Stimulated activated CD8-positive, alpha-beta memory T cell treated with anti-CD3 and anti-CD28 coated beads, Interleukin-12 subunit alpha, Interleukin-12 subunit beta, amount 100 ng/mL, for 24 hours (primary cell): ENCODE results near the gene MMP21.

Experiments
- DNase-seq: peaks from one replicate; pipeline ENCODE4 v3.0.0-alpha.2; 2020; ENCODE audit errors: extremely low read depth

MMP21 gene, protein sequence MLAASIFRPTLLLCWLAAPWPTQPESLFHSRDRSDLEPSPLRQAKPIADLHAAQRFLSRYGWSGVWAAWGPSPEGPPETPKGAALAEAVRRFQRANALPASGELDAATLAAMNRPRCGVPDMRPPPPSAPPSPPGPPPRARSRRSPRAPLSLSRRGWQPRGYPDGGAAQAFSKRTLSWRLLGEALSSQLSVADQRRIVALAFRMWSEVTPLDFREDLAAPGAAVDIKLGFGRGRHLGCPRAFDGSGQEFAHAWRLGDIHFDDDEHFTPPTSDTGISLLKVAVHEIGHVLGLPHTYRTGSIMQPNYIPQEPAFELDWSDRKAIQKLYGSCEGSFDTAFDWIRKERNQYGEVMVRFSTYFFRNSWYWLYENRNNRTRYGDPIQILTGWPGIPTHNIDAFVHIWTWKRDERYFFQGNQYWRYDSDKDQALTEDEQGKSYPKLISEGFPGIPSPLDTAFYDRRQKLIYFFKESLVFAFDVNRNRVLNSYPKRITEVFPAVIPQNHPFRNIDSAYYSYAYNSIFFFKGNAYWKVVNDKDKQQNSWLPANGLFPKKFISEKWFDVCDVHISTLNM

DNA sequence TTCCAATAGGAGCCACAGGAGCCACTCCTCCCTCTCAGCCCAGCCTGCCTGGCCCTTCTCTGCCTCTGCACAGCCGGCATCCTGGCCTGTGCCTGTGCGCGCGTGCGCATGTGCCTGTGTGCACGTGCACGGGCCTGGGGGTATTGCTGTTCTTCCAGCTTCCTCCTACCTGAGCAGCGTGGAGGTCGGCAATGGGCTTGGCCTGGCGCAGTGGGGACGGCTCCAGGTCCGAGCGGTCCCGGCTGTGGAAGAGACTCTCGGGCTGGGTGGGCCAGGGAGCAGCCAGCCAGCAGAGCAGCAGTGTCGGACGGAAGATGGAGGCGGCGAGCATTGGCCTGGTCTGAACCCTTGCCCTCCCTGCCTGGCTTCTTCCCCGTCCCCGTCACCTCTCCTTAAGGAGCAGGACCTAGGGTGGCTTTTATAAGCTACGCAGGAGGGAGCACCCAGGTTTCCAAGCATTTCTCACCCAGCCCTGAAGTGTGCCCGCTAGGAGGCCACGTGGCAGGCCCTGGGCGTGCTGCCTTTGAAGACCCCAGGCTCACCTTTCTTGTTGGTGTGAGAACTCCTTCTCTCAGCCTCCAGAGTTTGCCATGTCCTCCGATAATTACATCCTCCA lies at the start of gene MMP21:
Gene MMP21, minus strand, starts transcription at position 331 of the 616 bp plus-strand sequence. Its CDS starts 0 bp downstream, at position 331.
- DNase-seq = no peak

DNA sequence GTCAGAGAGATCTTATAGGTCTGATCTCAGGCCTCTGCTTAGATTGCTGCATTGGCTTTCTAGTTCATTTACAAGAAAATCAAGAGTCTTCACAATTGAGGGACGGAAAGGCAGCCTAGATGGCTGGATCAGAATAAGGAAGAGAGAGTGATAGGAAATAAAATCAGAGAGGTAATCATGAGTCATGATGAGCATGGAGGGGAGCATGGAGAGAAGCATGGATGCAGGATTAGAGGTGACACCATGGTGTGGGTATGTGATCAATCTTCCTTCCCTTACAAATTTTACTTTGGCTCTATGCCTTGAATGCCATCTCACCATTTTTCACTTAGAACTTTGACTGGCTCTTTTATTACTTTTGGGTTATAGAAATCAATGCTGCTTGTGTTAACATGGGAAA lies 49.1 kb upstream of the MMP21 start:
- DNase-seq = no peak

DNA sequence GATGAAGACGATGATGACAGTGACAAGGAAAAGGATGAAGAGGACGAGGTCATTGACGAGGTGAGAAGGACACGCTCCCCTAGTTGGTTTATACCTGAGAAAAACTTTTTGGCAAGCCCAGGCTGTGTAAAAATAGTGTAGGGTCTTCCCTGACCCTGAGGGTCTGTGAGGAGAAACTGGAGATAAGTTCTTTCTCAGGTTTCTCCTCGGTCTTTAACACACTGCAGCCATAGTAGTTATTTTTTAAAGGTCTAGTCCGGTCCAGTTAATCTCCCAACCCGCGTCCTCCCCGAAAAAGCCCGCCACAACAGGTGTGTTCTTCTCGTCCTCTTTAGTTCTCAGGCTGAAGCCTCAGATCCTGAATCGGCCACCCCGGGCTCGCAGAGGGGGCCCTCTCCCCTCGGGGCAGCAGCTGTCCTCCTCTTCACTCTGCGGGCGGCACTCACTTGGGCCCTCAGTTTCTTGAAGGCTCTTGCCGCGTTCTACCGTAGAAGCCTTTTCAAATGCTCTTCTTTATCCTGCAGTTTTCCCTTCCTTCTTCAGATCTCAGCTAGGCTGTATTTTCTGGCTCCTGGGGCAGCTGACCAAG lies 48.1 kb upstream of the MMP21 start:
- no peak for DNase-seq

DNA sequence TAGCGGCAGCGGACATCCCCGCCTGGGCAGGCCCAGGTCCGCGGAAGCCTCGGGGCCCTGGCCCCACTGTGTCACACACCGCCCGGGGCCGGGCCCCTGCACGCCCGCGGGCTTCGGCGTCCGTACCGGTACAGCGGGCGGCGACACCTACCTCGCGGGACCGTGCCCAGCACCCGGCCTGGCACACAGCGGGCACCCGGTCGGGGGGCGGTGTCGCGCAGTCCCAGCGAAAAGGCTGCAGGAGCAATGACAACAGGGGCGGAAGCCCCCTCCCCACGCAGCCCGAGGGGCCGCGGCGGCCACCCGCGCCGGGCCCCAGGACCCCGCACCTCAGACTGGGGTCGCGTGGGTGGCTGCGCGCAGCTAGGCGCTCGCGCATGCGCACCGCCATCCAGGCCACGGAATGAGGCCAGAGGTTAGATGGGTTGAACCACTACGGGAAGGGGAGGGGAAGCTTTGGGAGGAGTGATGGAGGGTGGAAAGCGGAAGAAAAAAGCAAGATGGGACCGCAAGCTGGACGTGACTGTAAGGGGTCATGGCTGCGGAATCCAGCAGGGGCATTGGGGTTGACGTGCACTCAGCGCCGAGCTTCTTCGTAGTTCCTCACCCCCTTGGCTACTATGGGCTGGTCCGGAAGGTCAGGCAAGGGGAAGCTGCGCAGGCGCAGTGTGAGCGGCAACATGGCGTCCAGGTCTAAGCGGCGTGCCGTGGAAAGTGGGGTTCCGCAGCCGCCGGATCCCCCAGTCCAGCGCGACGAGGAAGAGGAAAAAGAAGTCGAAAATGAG lies 47.4 kb upstream of the MMP21 start, which contains the start of the genes BCCIP and UROS:
Gene BCCIP, plus strand, starts transcription at position 669 of the 785 bp plus-strand sequence. Its CDS starts 12 bp downstream, at position 681.
Gene UROS, minus strand, starts transcription at position 381 of the 785 bp plus-strand sequence. CDS start 6,759 bp downstream, outside the sequence.
- peak; percentile 76 for DNase-seq

DNA sequence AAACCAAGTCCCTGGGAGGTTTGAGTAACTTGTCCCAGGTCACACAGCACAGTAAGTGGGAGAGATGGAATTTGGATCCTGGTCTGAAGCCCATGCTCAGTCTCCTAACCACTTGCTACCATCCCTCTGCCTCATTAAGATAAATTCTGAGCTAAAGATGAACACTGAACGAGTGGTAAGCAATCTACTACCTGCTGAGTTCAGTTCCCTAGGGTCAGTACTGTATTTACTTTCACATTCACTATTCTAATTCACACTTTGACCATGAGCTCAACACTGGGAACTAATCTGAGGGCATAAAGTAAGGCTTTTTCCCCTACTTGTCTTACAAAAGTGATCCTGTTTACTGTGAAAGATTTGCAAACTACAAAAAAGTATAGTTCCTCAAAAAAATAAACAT lies 45.1 kb upstream of the MMP21 start:
- DNase-seq = no peak

DNA sequence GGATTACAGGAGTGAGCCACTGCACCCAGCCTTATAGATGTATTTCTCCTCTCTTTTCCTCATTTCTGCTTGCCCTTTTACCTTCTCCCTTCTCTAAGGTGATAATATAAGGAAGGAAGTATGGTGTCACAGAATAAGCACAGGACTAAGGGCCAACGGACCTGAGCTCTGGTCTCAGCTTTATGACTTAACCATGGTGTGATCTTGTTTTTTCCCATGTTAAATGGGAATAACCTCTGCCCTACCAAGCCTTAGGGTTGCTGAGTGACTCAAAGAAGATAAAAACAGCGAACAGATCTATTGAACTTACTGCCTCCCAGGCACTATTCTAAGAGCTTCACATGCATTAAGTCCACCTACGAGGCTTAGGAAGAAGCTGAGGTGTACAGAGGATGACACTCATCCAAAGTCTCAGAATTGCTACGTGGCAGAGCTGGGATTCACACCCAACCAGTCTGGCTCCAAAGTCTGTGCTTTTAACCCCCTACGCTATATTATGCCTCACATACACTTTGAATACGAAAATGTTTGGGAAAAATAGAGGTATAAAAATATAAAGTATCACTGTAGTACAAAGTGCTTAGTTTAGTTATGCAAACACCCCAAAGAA lies 41.8 kb upstream of the MMP21 start:
- DNase-seq = no peak

DNA sequence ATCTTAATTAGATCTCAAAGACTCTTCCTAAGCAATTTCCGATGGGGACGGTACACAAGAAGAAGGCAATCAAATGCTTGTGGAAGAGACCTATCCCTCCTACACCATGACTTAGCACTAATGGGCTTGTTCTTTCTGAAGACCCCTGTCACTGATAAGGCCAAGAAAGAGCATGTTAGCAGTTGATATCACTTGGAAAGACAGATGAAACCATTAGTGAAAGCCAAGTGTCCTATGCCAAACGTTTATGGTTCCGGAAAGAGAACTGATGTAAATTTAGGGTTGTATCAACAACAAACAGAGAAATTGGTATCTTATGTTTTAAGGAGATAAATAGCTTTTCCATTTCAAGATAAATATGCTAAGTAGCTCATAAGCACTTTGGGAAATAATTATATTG lies 40.9 kb upstream of the MMP21 start:
- DNase-seq = no peak

DNA sequence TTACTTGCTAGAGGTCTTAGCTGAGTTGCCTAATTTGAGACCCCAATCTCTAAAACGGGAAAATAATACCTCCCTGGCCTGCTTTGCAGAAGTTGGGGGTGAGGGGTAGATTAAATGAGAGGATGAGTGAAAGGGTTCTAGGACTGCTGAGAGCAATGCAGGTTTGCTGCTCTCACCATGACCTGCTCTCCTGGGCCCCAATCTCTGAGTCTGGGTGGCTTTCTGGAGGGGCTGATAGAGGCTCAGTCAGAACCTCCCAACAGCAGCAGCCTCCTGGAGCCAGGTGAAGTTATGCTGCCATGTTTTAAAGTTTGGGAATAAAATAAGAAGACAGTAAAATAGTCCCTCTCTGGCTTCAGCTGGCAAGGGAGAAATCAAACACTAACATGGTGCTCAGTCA lies 40.1 kb upstream of the MMP21 start:
- DNase-seq = no peak

DNA sequence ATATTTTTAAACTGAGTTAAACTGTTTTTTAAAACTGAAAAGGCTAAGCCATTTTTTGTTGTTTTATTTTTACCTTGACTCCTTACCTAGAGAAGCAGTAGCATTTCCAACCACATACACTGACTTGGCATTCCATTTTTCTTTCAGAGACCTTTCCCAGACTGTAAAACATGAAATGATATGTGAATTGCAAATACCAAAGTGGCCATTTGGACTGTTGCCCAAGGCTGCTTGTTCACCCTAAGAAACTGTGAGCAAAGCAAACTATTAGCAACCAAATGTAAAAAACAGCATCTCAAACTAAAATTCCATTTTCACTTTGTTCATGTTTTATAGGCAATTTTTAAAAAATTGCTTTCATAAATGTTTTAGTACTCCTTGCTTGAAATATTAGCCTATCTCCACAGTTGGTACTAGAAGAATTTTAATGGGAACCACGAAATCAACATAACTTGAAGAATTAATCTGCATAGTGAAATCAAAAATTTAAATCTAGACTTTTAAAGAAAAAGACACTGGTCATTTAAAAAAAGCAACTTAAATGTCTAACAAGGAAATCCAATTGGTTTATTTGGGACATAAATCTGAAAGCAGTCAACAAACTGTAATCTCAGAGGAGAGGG lies 36.6 kb upstream of the MMP21 start:
- DNase-seq = no peak

DNA sequence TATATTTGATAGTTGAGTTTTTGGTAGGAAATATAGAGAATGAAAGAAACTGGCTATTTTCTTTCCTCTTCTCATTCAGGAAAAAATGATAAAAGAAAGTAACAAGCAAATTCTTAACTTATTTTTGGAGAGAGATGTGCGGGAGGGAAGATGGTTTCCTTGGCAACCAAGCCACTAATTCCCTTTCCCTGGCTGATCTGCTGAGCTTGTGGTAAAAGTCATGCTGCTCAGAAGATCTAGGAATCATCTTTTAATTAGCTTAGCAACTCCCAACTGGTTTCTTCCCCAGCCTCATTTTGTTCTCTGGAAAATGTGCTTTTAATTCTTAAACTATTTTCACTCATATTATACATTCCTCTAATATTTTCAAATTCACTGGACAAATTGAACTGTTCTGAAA lies 35.6 kb upstream of the MMP21 start:
- DNase-seq = no peak

DNA sequence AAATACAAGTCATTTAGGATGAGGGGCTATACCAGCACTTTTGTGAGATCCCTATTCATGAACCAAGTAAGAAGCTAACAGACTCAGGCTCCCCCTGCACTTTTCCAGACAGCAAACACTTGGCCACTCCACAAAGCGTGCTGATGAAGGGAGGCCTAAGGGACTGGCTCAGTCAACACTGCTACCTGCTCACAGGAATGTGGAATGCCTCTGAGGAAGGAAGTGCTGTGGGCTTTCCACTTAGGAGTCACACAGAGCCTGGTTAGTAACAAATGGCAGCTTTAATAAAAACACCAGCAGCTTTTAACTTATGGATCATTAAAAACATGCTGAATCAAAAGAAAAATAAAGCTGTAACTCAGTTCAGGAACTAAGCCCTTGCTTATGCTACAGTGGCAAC lies 32.4 kb upstream of the MMP21 start:
- DNase-seq = no peak

DNA sequence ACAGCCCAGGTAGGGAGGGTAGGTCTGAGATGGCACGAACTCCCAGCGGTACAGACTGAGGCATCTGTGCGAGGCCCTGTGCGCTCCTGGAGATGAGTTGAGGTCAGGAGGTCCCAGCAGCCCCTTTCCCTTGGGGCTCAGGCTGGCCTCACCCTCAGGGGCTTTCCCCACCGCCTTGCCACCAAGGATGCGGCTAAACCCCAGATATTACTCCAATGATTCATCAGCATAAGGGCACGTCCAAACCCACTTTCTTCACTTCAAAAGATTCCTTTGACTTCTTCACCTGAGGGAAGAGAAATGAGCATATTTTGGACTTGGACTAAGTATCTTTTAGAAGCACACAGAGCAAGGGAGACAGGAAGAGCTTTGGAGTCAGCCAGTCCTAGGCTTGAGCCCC lies 27.1 kb upstream of the MMP21 start:
- DNase-seq = no peak

DNA sequence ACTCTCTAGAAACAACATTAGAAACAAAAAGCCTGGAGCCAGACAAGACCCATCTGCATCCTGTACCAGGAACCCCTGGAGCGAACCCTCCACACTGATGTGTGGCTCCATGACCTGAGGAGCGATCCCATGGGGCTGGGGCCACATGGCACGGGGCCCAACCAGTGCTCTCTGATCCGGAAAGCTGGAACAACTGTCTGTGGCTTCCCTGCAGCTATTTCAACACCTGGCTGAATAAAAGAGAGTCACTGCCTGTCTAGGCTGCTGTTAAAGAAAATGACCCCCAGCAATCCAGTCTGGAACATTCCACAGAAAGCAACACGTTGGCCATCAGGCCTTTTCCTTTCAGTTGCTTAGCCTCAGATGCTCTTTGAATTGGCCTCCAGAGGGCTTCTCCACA lies 26.5 kb upstream of the MMP21 start:
- no peak for DNase-seq

DNA sequence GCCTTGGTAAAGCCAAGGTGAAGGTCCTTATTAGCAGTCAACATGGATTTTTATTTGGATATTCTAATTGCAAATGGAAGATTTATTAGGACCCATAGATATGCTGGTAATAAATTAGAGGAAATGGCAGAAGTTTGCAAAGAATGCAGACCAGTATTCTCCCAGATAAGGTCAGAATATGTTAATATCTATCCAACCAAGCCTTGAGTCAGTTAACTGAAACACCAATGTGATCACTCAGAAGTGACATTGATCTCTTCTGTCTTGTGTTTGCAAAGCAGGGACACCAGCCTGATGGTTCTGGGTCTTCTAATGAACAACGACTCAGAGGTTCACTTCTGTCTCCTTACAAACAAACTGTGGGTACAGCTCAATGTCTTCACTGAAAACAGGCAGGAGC lies 26.0 kb upstream of the MMP21 start:
- no peak for DNase-seq

DNA sequence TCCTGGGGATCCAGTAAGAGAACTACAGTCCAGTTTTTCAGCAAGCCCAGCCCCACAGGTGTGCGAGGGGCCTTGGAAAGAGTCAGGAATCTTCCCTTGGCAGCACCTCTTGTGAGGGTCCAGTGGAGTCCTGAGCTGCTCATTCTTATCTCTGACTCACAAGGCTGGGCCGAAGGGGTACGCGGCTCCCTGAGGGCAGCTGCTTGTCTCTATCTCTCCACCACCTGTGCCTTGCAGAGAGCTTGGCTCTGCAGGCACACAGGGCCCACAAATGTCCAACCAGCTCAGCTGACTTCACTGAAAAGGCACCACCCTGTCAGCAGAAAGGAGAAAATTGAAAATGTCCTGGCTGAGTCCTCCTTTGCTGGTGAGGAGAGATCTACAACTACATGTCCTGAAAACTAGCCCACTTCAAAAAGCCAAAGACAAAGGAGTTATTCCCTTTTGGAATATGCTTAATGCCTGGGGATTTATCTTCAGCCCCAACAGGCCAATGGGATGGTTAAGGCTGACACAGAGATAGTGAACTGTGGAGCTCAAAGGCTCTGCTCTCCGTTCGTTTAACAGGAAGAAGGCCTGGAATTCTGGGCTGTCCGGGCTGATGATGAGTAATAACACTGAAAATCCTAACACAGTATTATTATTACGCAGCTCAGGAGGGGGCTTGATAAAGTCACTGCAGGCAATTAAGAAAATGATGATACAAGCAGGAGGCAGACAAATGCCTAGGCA lies 24.0 kb upstream of the MMP21 start:
- no peak for DNase-seq

DNA sequence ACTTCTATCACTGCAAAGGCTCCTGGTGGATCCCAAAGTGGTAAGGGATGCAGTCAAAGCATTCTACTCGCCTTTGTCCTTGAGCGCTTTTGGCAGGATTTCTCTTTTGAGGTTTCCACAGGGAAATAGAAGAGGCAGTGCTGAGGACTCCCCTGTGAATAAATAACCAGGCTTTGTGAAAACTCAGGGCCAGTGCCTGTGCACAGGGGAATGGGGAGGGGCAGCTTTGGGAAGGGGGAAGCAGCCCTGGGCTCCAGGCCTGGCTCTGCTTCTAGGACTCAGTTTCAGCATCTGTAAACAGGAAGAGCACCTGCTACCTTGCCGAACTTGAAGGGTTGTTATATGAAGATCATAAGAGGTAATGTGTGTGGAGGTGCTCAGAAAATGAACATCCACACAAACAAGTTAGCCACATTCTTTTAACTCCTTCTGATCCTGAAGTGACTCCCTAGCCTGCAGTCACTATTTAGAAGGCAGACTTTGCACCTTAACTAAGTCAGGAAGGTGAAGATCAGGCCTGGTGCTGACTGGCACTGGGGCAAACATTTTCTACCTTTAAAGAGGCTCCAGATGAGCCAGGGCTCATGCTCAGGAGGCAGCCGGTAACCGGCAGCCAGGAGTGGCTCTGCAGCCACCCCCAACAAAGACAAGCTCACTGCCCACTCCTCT lies 22.5 kb upstream of the MMP21 start:
- no peak for DNase-seq

DNA sequence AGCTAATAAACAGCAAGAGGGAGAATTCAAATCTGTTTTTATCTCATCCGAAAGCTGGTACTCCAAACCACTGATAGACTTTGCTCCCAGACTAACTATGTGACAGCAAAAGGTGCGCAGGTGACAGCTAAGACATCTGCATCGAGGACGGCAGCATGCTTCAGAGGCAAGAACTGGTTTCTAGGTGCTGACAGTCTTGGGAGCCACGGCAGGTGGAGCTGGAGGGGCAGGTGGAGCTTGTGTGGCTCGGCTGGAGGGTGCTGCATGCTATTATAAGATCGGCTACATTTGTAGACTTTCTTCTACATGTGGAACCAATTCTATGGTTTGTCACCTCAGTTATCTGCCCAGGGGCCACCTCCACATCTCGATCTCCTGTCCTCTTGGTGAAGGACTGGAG lies 21.8 kb upstream of the MMP21 start:
- no peak for DNase-seq

DNA sequence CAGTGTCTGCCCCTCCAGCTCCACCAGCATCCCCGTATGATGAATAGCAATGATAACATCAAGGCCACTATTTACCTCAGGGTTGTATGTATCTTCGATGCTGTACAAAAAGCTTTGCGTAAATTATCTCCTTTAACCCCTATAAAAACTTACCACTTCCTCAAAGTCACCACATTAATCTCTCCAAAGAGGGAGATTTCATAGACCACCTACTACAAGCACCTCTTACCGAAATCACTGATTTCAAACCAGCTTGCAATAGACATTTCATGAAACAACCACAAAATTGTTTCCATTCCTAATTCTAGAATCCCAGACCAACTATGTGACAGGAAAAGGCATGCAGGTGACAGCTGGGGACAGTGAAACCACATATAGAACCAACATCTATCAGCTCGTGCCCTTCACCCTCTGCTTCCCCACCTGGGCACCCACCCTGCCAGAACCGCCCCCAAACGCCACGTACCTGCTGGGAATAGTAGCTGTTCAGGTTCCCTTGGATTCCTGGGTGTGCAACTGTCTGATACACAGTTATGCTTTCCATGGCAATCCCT lies 20.1 kb upstream of the MMP21 start:
- DNase-seq = no peak

DNA sequence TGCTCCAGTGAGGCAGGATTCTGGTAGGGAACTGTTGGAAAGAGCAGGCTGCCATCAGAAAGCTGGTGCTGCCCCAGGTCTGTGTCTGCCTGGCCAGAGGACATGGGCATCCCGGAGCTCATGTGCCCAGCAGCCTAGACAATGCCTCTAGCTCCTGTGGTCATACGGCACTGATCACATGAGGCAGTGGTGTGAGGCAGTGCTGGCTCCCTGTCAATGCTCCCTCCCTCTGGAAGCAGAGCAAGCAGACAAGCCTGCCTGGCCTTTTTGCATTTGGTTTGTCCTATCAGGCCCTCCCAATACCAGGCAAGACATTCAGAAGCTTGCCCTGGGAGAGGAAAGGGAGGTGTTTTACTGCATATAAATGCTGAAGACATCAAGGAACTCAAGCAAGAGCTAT lies 19.5 kb upstream of the MMP21 start:
- no peak for DNase-seq
